Calu3 (cell line): ENCODE measurements around the gene UROS. TPM values are rescaled to one million over a fixed set of nuclear protein-coding genes. Genes with fewer than 3 reads are reported as not detected.

Experiments used
- BruUV-seq: library from RNA; stranded (reverse); fragments of 400-500 nt; replicated peaks from 2 replicates; lab custom pipeline; 2021; lab: Mats Ljungman, UMichigan
- CTCF ChIA-PET: fragments of 300-600 bp; sonication (Branson Sonifier 250); formaldehyde crosslinking; loops from one replicate; lab custom pipeline; 2022; ENCODE audit warnings: antibody characterized with exemption; lab: Charles Lee
- DNase-seq: peaks from one replicate; pipeline ENCODE4 v3.0.0; 2022
- H3K27ac Mint-ChIP-seq: one replicate; pipeline ENCODE4 v1.8.0; 2022; ENCODE audit warnings: mixed read lengths; ENCODE audit not compliant: unreplicated experiment
- H3K27me3 Mint-ChIP-seq: one replicate; pipeline ENCODE4 v1.8.0; 2022; ENCODE audit warnings: mixed read lengths; ENCODE audit not compliant: unreplicated experiment
- H3K36me3 Mint-ChIP-seq: one replicate; pipeline ENCODE4 v1.8.0; 2022; ENCODE audit warnings: mild to moderate bottlenecking, moderate library complexity, mixed read lengths; ENCODE audit not compliant: insufficient read depth, unreplicated experiment
- H3K4me1 Mint-ChIP-seq: one replicate; pipeline ENCODE4 v1.8.0; 2022; ENCODE audit warnings: mild to moderate bottlenecking, low read depth, mixed read lengths; ENCODE audit not compliant: unreplicated experiment
- H3K4me3 Mint-ChIP-seq: one replicate; pipeline ENCODE4 v1.8.0; 2022; ENCODE audit warnings: mild to moderate bottlenecking, low read depth, moderate library complexity, mixed read lengths; ENCODE audit not compliant: unreplicated experiment
- H3K9me3 Mint-ChIP-seq: one replicate; pipeline ENCODE4 v1.8.0; 2022; ENCODE audit warnings: low read depth, mixed read lengths; ENCODE audit not compliant: unreplicated experiment
- intact Hi-C: fragments of 100-400 bp; cut with micrococcal nuclease; formaldehyde crosslinking; loops from one replicate; pipeline ENCODE4 v1.10.0; 2022; ENCODE audit not compliant: unreplicated experiment
- microRNA-seq: library from miRNA; unstranded; fragments of <30 nt; microRNA quantifications from one replicate; pipeline ENCODE4 v1.2.0, GENCODE V29; 2022
- total RNA-seq: library from RNA; stranded (reverse); gene quantifications from 2 replicates; pipeline ENCODE4 v1.2.3, GENCODE V29; 2022
- TF ChIP-seq, protein P1 (sequence below): fragments of 200-600 bp; IDR thresholded peaks from one replicate; pipeline ENCODE4 v1.8.0; 2022; ENCODE audit warnings: antibody characterized with exemption; ENCODE audit not compliant: unreplicated experiment

UROS gene
- total RNA-seq, 1 experiment from 2014 or later, result 45.3 TPM

DNA sequence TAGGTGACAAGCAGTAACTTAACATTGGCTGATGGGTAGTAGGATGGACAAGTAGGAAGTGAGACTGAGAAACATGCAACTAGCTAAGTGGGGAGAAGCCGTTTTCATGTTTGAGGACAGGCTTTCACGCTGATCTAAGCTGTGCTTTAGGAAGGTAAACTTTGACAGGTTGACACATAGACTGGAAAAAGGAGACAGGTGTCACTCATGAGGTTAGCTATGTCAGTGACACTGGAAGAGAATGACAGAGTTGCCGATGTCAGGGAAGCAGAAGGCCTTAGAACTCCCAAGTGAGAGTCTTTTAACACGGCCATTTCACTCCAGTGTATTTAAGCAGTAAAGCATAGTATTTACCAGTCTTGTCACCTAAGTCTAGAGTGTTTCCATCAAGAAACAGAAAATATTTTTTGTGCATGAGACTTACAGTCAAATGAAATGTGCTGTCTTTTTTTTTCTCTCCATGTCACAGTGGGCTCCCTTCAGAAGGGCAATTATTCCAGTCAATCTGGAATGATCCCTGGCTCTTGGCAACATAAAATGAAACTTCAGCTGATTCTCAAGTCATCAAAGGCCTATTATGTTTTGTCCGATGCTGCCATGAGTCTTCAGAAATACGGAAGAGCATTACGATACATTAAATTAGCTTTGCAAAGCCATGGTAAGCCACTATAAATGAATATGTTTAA is 82.9 kb downstream of the UROS start:
- intact Hi-C loops, result no loop called here
- TF ChIP-seq, protein P1, sequence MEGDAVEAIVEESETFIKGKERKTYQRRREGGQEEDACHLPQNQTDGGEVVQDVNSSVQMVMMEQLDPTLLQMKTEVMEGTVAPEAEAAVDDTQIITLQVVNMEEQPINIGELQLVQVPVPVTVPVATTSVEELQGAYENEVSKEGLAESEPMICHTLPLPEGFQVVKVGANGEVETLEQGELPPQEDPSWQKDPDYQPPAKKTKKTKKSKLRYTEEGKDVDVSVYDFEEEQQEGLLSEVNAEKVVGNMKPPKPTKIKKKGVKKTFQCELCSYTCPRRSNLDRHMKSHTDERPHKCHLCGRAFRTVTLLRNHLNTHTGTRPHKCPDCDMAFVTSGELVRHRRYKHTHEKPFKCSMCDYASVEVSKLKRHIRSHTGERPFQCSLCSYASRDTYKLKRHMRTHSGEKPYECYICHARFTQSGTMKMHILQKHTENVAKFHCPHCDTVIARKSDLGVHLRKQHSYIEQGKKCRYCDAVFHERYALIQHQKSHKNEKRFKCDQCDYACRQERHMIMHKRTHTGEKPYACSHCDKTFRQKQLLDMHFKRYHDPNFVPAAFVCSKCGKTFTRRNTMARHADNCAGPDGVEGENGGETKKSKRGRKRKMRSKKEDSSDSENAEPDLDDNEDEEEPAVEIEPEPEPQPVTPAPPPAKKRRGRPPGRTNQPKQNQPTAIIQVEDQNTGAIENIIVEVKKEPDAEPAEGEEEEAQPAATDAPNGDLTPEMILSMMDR, result no peak
- CTCF ChIA-PET, result no interaction called here
- H3K4me3 Mint-ChIP-seq, result no peak overlapping the region
- no peaks in the 10 kb centered on the region for H3K4me1 Mint-ChIP-seq
- DNase-seq, result no peak
- H3K27me3 Mint-ChIP-seq, result no peaks in the 10 kb centered on the region
- BruUV-seq, result no TSS peak
- no peak overlapping the region for H3K27ac Mint-ChIP-seq
- H3K9me3 Mint-ChIP-seq, result no peaks in the 10 kb centered on the region
- peaks cover 35% of the 10 kb centered on the region for H3K36me3 Mint-ChIP-seq

Small RNA genes lying within 50 kb of the gene (microRNA-seq; reads per million reads assigned to microRNA genes)
- 1.4 reads per million for gene MIR4484

Other genes with a start within 250 kb of the UROS start
- not detected in 2 replicates for gene TEX36, start 140.1 kb downstream of the UROS start, total RNA-seq
- gene EDRF1, start 103.5 kb downstream of the UROS start, total RNA-seq, result 19.9 and 20.9 TPM in 2 replicates
- 0.24 TPM in 1 of 2 replicates, not detected in the other for gene MMP21, start 47.4 kb downstream of the UROS start, total RNA-seq
- 49.3 and 52.2 TPM in 2 replicates for gene BCCIP, start 288 bp upstream of the UROS start, total RNA-seq
- gene DHX32, start 58.0 kb upstream of the UROS start, total RNA-seq, result 29.2 and 32.2 TPM in 2 replicates
- gene FANK1, start 73.3 kb upstream of the UROS start, total RNA-seq, result 0.85 and 1.6 TPM in 2 replicates